ENCODE measurements around the gene B3GALNT2. TPM values are rescaled to one million over a fixed set of nuclear protein-coding genes. Genes with fewer than 3 reads are reported as not detected.

Gene B3GALNT2
- total and polyA plus RNA-seq, 8 donors, result 2.4 to 126 (median 14.7) TPM

DNA sequence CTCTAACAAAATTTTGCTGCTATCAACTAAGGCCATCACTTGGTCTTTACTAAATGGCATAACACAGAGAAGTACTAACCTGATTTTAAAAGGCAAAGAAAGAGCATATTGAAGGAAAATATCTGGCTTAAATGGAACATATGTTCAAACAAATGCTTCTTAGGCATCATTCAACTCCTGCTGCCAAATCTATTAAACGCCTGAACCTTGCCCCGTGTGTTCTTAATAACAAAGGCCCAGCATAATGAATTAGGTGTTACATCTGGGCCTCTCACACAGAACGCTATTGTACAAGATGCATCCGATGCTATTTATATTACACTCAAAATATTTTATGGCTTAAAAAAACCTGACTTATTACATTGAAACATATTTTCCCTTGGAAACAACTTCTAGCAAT is 48.4 kb downstream of the B3GALNT2 start:
- intact Hi-C loops (cut with DNase I; ENCODE audit: low total_unique reads), result no loop called here
- H3K4me3 ChIP-seq, result no peak overlapping the region

GRCh38 chr1:235455097-235455496 is 49.2 kb downstream of the B3GALNT2 start:
- H3K36me3 ChIP-seq, result peaks cover 16 to 70% (median 68%) of the 10 kb centered on the region in 4 donors
- H3K27me3 ChIP-seq, result no peaks in the 10 kb centered on the region
- H3K9me3 ChIP-seq, result no peaks in the 10 kb centered on the region
- H3K4me1 ChIP-seq, result no peaks in the 10 kb centered on the region
- DNase-seq, result no peak
- intact Hi-C loops (cut with DNase I; ENCODE audit: low total_unique reads), result no loop called here
- H3K27ac ChIP-seq, result no peak overlapping the region
- TF ChIP-seq POLR2A (IDR thresholded peaks at IDR 0.05) (no peak), CTCF (IDR thresholded peaks at IDR 0.05) (no peak), POLR2AphosphoS5 (IDR thresholded peaks at IDR 0.05) (no peak), EP300 (IDR thresholded peaks at IDR 0.05) (no peak)
- WGBS, 5 donors, result 73 to 85% (median 76%) methylated on average over 2 of the region's 2 CpGs
- no peak overlapping the region for H3K4me3 ChIP-seq

More for the DNA sequence above, 48.4 kb downstream of the B3GALNT2 start:
- WGBS, 5 donors, result 41 to 64% (median 59%) methylated on average over 4 of the region's 4 CpGs
- Histone ChIP-seq H3K36me3 (peaks cover 9 to 63% (median 61%) of the 10 kb centered on the region in 4 donors), H3K27ac (no peak overlapping the region), H3K27me3 (no peaks in the 10 kb centered on the region), H3K9me3 (no peaks in the 10 kb centered on the region), H3K4me1 (no peaks in the 10 kb centered on the region)
- TF ChIP-seq EP300 (IDR thresholded peaks at IDR 0.05) (no peak), POLR2AphosphoS5 (IDR thresholded peaks at IDR 0.05) (no peak), CTCF (IDR thresholded peaks at IDR 0.05) (no peak), POLR2A (IDR thresholded peaks at IDR 0.05) (no peak)
- peak in 1 of 2 donors; percentile 16 for DNase-seq

- TF ChIP-seq CTCF (IDR thresholded peaks at IDR 0.05), result no peak
- TF ChIP-seq POLR2A (IDR thresholded peaks at IDR 0.05), result no peak
- no peak for TF ChIP-seq EP300 (IDR thresholded peaks at IDR 0.05)
- no peak for TF ChIP-seq POLR2AphosphoS5 (IDR thresholded peaks at IDR 0.05)
- DNase-seq, result no peak
- no peaks in the 10 kb centered on the region for H3K27me3 ChIP-seq
- no peaks in the 10 kb centered on the region for H3K9me3 ChIP-seq
- intact Hi-C loops (cut with DNase I; ENCODE audit: low total_unique reads), result no loop called here
- H3K4me3 ChIP-seq, result no peak overlapping the region
- no peaks in the 10 kb centered on the region for H3K4me1 ChIP-seq
- 94 to 98% (median 97%) methylated on average over 8 of the region's 8 CpGs for whole genome bisulfite sequencing, 5 donors
- H3K36me3 ChIP-seq, result peaks cover 20 to 81% (median 78%) of the 10 kb centered on the region in 4 donors
- H3K27ac ChIP-seq, result no peak overlapping the region
Measured at GRCh38 chr1:235454021-235454420, 50.2 kb downstream of the B3GALNT2 start.

DNA sequence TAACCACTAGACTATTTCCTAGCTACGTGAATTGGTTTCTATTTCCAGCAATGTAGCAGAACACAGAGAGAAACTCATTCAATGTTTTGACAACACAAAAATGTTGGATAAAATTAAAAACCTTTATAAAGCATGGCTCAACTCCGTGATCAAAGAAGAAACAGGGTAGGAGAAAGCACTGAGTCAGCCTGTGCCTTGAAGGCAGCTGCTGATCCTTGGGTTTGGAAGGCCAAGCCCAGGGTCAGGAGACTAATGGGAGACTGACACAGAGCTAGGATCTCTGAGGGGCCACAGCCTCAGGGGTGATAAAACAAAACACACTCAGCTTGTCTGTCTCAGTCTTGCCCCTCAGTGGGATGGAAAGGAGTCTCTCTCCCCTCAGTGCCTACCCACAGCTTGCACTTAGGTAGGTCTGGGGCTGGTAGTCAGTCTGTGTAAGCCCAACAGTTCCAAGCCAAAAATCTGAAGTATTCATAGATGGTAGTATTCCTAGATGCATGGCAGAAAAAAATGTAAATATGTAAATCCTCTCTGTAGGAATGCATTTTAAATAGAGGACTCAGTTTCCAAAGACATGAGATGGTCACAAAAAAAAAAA is 53.3 kb downstream of the B3GALNT2 start:
- intact Hi-C loops (cut with DNase I; ENCODE audit: low total_unique reads), result no loop called here
- H3K27ac ChIP-seq, result no peak overlapping the region
- no peaks in the 10 kb centered on the region for H3K27me3 ChIP-seq
- no peak overlapping the region for H3K4me3 ChIP-seq
- H3K9me3 ChIP-seq, result no peaks in the 10 kb centered on the region
- no peak for DNase-seq
- TF ChIP-seq POLR2A (IDR thresholded peaks at IDR 0.05) (no peak), EP300 (IDR thresholded peaks at IDR 0.05) (no peak), POLR2AphosphoS5 (IDR thresholded peaks at IDR 0.05) (no peak), CTCF (IDR thresholded peaks at IDR 0.05) (no peak)
- peaks cover 31 to 99% (median 98%) of the 10 kb centered on the region in 4 donors for H3K36me3 ChIP-seq
- no peaks in the 10 kb centered on the region for H3K4me1 ChIP-seq
- WGBS, 5 donors, result 56 to 82% (median 78%) methylated on average over 2 of the region's 2 CpGs
